Right hindlimb (tissue), 1 donor: Measurements from ENCODE around the gene ETV4.
A peak's percentile ranks its signal among the peaks of the same experiment; 100 is the strongest.
"Not testable (repeated sequence)": the region's sequence is repeated elsewhere in the genome, so short reads cannot be mapped to it uniquely, and the experiment has no call there.

Experiments
- DNase-seq: peaks from one replicate; pipeline ENCODE4 v3.0.0-alpha.2; 2018

The ETV4 gene

GRCh38 chr17:43509440-43509839, 36.7 kb downstream of the ETV4 start:
- DNase-seq, result not testable (repeated sequence)

- no peak for DNase-seq
Observed at GRCh38 chr17:43490621-43491020, 55.5 kb downstream of the ETV4 start.

GRCh38 chr17:43483674-43484551, 62.2 kb downstream of the ETV4 start, which contains the start of gene DHX8:
TSS of gene DHX8 (plus strand) at chr17:43483975. CDS start at chr17:43484038, 63 bp downstream.
- DNase-seq, result peak; percentile 99

- no peak for DNase-seq
Observed at GRCh38 chr17:43482103-43483012, 63.8 kb downstream of the ETV4 start.

- DNase-seq, result no peak
Observed at GRCh38 chr17:43479948-43480347, 66.2 kb downstream of the ETV4 start.
